ENCODE data around the gene C9orf43. TPM values are rescaled to one million over a fixed set of nuclear protein-coding genes. Genes with fewer than 3 reads are reported as not detected.
"Not testable (repeated sequence)": the region's sequence is repeated elsewhere in the genome, so short reads cannot be mapped to it uniquely, and the experiment has no call there.

The C9orf43 gene
- total RNA-seq, 2 experiments from 2014 or later: 1.8 to 2.9 TPM

DNA sequence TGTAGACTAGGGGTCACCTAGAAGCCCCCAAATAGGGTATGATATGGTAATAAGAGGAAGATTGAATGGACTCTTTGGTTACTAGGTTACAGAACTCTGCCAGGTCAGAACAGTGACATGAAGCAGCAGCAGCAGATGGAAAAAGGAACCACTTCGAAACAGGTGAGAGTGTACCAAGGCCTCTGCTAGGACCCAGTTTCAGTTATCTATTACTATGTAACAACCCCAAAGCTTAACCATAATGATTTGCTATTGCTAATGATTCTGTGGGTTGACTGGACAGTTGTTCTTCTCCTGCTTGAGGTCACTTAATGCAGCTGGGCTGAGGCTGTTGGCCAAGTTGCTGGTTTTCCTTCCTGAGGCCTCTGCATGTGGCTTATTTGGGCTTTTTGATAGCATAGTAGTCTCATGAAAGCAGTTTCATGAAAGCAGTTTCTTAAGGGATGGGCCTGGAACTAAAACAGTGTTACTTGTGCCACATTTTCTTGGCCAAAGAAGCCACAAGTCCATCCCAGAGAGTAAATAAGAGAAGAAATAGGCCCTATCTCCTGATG is 17.6 kb downstream of the C9orf43 start:
- no peak for DNase-seq (ENCODE audit: low spot score)
- Histone ChIP-seq H3K36me3 (ENCODE audit: insufficient read depth, low read length) (no peaks in the 10 kb centered on the region), H3K4me2 (ENCODE audit: low read length) (no peak overlapping the region), H3K9me2 (ENCODE audit: insufficient read depth, low read length) (no peaks in the 10 kb centered on the region), H3K27ac (ENCODE audit: low read depth, low read length, poor library complexity, severe bottlenecking) (no peak overlapping the region), H3K79me2 (ENCODE audit: insufficient read depth, low read depth, low read length) (no peaks in the 10 kb centered on the region), H3K4me3 (ENCODE audit: low read depth, low read length, poor library complexity, severe bottlenecking) (no peak overlapping the region), H3K9me3 (ENCODE audit: low read length) (no peaks in the 10 kb centered on the region), H2AFZ (ENCODE audit: low read length) (no peak overlapping the region), H3K4me1 (ENCODE audit: insufficient read depth, low read length, poor library complexity, severe bottlenecking) (no peaks in the 10 kb centered on the region), H4K20me1 (ENCODE audit: insufficient read depth, low read length) (no peaks in the 10 kb centered on the region)
- CTCF ChIA-PET (ENCODE audit: unreplicated experiment): no interaction called here
- POLR2A ChIA-PET: no interaction called here
- no peak for TF ChIP-seq EZH2phosphoT487 (IDR thresholded peaks at IDR 0.05; ENCODE audit: borderline replicate concordance, low read depth, low read length)
- TF ChIP-seq, protein P1, sequence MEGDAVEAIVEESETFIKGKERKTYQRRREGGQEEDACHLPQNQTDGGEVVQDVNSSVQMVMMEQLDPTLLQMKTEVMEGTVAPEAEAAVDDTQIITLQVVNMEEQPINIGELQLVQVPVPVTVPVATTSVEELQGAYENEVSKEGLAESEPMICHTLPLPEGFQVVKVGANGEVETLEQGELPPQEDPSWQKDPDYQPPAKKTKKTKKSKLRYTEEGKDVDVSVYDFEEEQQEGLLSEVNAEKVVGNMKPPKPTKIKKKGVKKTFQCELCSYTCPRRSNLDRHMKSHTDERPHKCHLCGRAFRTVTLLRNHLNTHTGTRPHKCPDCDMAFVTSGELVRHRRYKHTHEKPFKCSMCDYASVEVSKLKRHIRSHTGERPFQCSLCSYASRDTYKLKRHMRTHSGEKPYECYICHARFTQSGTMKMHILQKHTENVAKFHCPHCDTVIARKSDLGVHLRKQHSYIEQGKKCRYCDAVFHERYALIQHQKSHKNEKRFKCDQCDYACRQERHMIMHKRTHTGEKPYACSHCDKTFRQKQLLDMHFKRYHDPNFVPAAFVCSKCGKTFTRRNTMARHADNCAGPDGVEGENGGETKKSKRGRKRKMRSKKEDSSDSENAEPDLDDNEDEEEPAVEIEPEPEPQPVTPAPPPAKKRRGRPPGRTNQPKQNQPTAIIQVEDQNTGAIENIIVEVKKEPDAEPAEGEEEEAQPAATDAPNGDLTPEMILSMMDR (conservative IDR thresholded peaks at IDR 0.05; ENCODE audit: low read length): no peak
- BruUV-seq (replicated peaks): no TSS peak
- intact Hi-C loops (cut with micrococcal nuclease; ENCODE audit: unreplicated experiment): no loop called here

DNA sequence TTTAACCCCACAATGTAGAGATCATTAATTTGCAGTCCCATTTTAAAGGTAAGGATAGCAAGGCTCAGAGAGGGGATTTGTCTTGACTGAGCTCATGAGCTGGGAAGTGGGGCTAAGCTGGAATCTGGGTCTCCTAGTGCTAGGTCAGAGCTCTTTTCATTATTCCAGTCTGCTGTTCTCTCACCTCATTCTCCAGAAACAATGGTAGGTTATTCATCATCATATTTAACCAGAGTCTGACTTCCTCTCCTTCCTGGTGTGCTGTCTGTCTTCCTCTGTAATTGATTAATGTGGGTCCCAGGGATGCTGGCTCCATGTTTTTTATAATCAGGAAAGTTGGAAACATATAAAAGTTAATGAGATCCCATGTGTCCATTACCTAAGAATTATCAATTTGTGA is 20.6 kb downstream of the C9orf43 start:
- ChIA-PET POLR2A (interaction anchor here (1.7 kb wide), 1 partner anchor 15 kb away, joined by 6 read pairs; no protein-coding TSS in a partner anchor), CTCF (ENCODE audit: unreplicated experiment) (no interaction called here)
- H3K9me2 ChIP-seq (ENCODE audit: insufficient read depth, low read length): no peaks in the 10 kb centered on the region
- no peaks in the 10 kb centered on the region for H4K20me1 ChIP-seq (ENCODE audit: insufficient read depth, low read length)
- H3K36me3 ChIP-seq (ENCODE audit: insufficient read depth, low read length): no peaks in the 10 kb centered on the region
- H3K9me3 ChIP-seq (ENCODE audit: low read length): no peaks in the 10 kb centered on the region
- H2AFZ ChIP-seq (ENCODE audit: low read length): no peak overlapping the region
- H3K27ac ChIP-seq (ENCODE audit: low read depth, low read length, poor library complexity, severe bottlenecking): no peak overlapping the region
- DNase-seq (ENCODE audit: low spot score): no peak
- no peaks in the 10 kb centered on the region for H3K79me2 ChIP-seq (ENCODE audit: insufficient read depth, low read depth, low read length)
- BruUV-seq (replicated peaks): no TSS peak
- TF ChIP-seq, protein P1 (conservative IDR thresholded peaks at IDR 0.05; ENCODE audit: low read length): no peak
- TF ChIP-seq EZH2phosphoT487 (IDR thresholded peaks at IDR 0.05; ENCODE audit: borderline replicate concordance, low read depth, low read length): no peak
- no peak overlapping the region for H3K4me2 ChIP-seq (ENCODE audit: low read length)
- intact Hi-C loops (cut with micrococcal nuclease; ENCODE audit: unreplicated experiment): no loop called here
- H3K4me1 ChIP-seq (ENCODE audit: insufficient read depth, low read length, poor library complexity, severe bottlenecking): no peaks in the 10 kb centered on the region
- H3K4me3 ChIP-seq (ENCODE audit: low read depth, low read length, poor library complexity, severe bottlenecking): no peak overlapping the region

DNA sequence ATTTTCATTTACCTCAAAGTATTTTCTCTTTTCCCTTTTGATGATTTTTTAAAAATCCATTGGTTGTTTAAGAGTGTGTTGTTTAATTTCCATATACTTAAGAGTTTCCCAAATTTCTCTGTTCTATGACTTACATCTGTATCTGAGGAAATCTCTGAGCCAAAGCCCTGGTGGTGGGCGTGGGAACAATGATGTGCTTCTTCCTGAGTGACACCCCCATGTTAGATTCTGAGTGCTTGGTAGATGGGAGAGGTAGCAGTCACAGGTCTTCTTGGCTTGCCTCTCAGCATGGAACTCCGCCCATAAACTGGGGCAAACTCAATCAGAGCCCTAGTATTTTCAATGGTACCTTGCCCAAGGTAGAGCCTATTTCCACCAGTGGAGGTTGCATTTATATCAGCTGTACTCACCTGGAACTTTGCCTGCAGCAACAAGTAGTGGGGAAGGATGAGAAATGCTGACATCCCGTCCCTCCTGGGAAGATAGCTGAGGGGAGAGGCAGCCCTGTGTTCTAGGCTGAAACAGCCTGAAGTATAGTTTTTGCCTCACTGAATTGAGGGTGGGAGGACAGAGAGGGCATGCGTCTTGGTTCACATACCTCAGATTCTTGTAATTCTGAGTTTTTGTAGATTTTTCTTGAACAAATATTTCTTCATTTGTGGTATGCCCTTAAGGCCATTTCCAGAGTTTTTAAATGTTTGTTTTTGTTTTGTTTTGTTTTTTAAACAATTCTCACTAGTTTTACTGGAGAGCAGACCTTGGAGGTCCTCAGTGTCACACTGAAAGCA is 26.4 kb downstream of the C9orf43 start:
- H3K36me3 ChIP-seq (ENCODE audit: insufficient read depth, low read length): no peaks in the 10 kb centered on the region
- intact Hi-C loops (cut with micrococcal nuclease; ENCODE audit: unreplicated experiment): no loop called here
- ChIA-PET CTCF (ENCODE audit: unreplicated experiment) (no interaction called here), POLR2A (interaction anchor here (0.6 kb wide), 1 partner anchor 127 kb away, joined by 3 read pairs; no protein-coding TSS in a partner anchor)
- DNase-seq (ENCODE audit: low spot score): no peak
- TF ChIP-seq, protein P1 (conservative IDR thresholded peaks at IDR 0.05; ENCODE audit: low read length): no peak
- no peak for TF ChIP-seq EZH2phosphoT487 (IDR thresholded peaks at IDR 0.05; ENCODE audit: borderline replicate concordance, low read depth, low read length)
- H3K9me2 ChIP-seq (ENCODE audit: insufficient read depth, low read length): no peaks in the 10 kb centered on the region
- H3K4me1 ChIP-seq (ENCODE audit: insufficient read depth, low read length, poor library complexity, severe bottlenecking): no peaks in the 10 kb centered on the region
- no peaks in the 10 kb centered on the region for H4K20me1 ChIP-seq (ENCODE audit: insufficient read depth, low read length)
- no peaks in the 10 kb centered on the region for H3K9me3 ChIP-seq (ENCODE audit: low read length)
- H3K79me2 ChIP-seq (ENCODE audit: insufficient read depth, low read depth, low read length): no peaks in the 10 kb centered on the region
- H2AFZ ChIP-seq (ENCODE audit: low read length): no peak overlapping the region
- H3K27ac ChIP-seq (ENCODE audit: low read depth, low read length, poor library complexity, severe bottlenecking): no peak overlapping the region
- no peak overlapping the region for H3K4me2 ChIP-seq (ENCODE audit: low read length)
- H3K4me3 ChIP-seq (ENCODE audit: low read depth, low read length, poor library complexity, severe bottlenecking): no peak overlapping the region
- no TSS peak for BruUV-seq (replicated peaks)

DNA sequence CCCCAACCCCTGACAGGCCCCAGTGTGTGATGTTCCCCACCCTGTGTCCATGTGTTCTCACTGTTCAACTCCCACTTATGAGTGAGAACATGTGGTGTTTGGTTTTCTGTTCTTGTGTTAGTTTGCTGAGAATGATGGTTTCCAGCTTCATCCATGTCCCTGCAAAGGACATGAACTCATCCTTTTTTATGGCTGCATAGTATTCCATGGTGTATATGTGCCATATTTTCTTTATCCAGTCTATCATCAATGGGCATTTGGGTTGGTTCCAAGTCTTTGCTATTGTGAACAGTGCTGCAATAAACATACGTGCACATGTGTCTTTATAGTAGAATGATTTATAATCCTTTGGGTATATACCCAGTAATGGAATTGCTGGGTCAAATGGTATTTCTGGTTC is 27.2 kb downstream of the C9orf43 start:
- BruUV-seq (replicated peaks); H3K4me1 ChIP-seq (ENCODE audit: insufficient read depth, low read length, poor library complexity, severe bottlenecking); H3K4me2 ChIP-seq (ENCODE audit: low read length); H3K27ac ChIP-seq (ENCODE audit: low read depth, low read length, poor library complexity, severe bottlenecking); DNase-seq (ENCODE audit: low spot score); H3K79me2 ChIP-seq (ENCODE audit: insufficient read depth, low read depth, low read length); H3K9me3 ChIP-seq (ENCODE audit: low read length); H2AFZ ChIP-seq (ENCODE audit: low read length); POLR2A ChIA-PET; H4K20me1 ChIP-seq (ENCODE audit: insufficient read depth, low read length); H3K4me3 ChIP-seq (ENCODE audit: low read depth, low read length, poor library complexity, severe bottlenecking); CTCF ChIA-PET (ENCODE audit: unreplicated experiment); H3K36me3 ChIP-seq (ENCODE audit: insufficient read depth, low read length); H3K9me2 ChIP-seq (ENCODE audit: insufficient read depth, low read length); intact Hi-C loops (cut with micrococcal nuclease; ENCODE audit: unreplicated experiment): not testable (repeated sequence)

Data from OCI-LY7 (cell line).